GM23248 (cell line): Measurements from ENCODE around the gene SH2D1B. TPM values are rescaled to one million over a fixed set of nuclear protein-coding genes. Genes with fewer than 3 reads are reported as not detected.

Source experiments
- DNase-seq: peaks from one replicate; pipeline ENCODE4 v3.0.0-alpha.2; 2015
- H2AFZ ChIP-seq: fragments of 200-600 bp; sonication (generic); 2 replicates; pipeline ENCODE4 v1.6.1; 2016; ENCODE audit warnings: antibody characterized with exemption
- H3F3A ChIP-seq: fragments of 200-600 bp; sonication (generic); 2 replicates; pipeline ENCODE4 v1.6.1; 2016; ENCODE audit warnings: mild to moderate bottlenecking, antibody characterized with exemption, mixed run types; ENCODE audit not compliant: insufficient read depth
- H3K27ac ChIP-seq: fragments of 200-600 bp; sonication (generic); 2 replicates; pipeline ENCODE4 v1.5.1; 2016; ENCODE audit warnings: mild to moderate bottlenecking
- H3K27me3 ChIP-seq: fragments of 200-600 bp; sonication (generic); replicated peaks from 2 replicates; pipeline ENCODE4 v1.6.1; 2016; ENCODE audit warnings: mild to moderate bottlenecking; ENCODE audit not compliant: insufficient read depth
- H3K36me3 ChIP-seq: fragments of 200-600 bp; sonication (generic); 2 replicates; pipeline ENCODE4 v1.6.1; 2016; ENCODE audit warnings: low read depth, mild to moderate bottlenecking
- H3K4me1 ChIP-seq: fragments of 200-600 bp; sonication (generic); 2 replicates; pipeline ENCODE4 v1.6.1; 2016; ENCODE audit warnings: mild to moderate bottlenecking; ENCODE audit not compliant: insufficient read depth
- H3K4me2 ChIP-seq: fragments of 200-600 bp; sonication (generic); one replicate; pipeline ENCODE4 v1.6.1; 2016; ENCODE audit warnings: mild to moderate bottlenecking; ENCODE audit not compliant: unreplicated experiment
- H3K4me3 ChIP-seq: fragments of 200-600 bp; sonication (generic); 2 replicates; pipeline ENCODE4 v1.5.1; 2016; ENCODE audit warnings: mild to moderate bottlenecking
- H3K79me2 ChIP-seq: fragments of 200-600 bp; sonication (generic); 2 replicates; pipeline ENCODE4 v1.6.1; 2016; ENCODE audit warnings: mild to moderate bottlenecking; ENCODE audit not compliant: insufficient read depth
- H3K9ac ChIP-seq: fragments of 200-600 bp; sonication (generic); 2 replicates; pipeline ENCODE4 v1.6.1; 2016; ENCODE audit warnings: mild to moderate bottlenecking
- H3K9me2 ChIP-seq: fragments of 200-600 bp; sonication (generic); 2 replicates; pipeline ENCODE4 v1.6.1; 2016; ENCODE audit warnings: mixed run types, mild to moderate bottlenecking, moderate library complexity; ENCODE audit not compliant: insufficient read depth
- H3K9me3 ChIP-seq: fragments of 200-600 bp; sonication (generic); one replicate; pipeline ENCODE4 v1.6.1; 2017; ENCODE audit warnings: low read depth
- H4K20me1 ChIP-seq: fragments of 200-600 bp; sonication (generic); 2 replicates; pipeline ENCODE4 v1.6.0; 2016; ENCODE audit not compliant: insufficient read depth
- EZH2 ChIP-seq: fragments of 200-600 bp; sonication (generic); IDR thresholded peaks from 2 replicates; pipeline ENCODE4 v1.6.1; 2018; ENCODE audit warnings: antibody characterized with exemption, mild to moderate bottlenecking; ENCODE audit not compliant: insufficient read depth, poor library complexity, severe bottlenecking
- EZH2phosphoT487 ChIP-seq: fragments of 200-600 bp; sonication (generic); IDR thresholded peaks from 2 replicates; pipeline ENCODE4 v1.6.1; 2018; ENCODE audit warnings: antibody characterized with exemption, moderate library complexity, mild to moderate bottlenecking, low read depth; ENCODE audit not compliant: insufficient read depth
- WGBS, 2 experiments: methylation state at CpG; one replicate each; pipeline ENCODE4 v1.1.6; 2015 to 2017; ENCODE audit warnings: low lambda C conversion rate in 2 of 2, low coverage in 1 of 2; ENCODE audit errors: missing lambda C conversion rate in 2 of 2; 5-methylcytosine and 5-hydroxymethylcytosine counted together
- in situ Hi-C: fragments of 300-500 bp; cut with MboI; formaldehyde crosslinking; loops from 2 replicates; pipeline ENCODE4 v1.15.0; 2020
- polyA plus RNA-seq: library from polyadenylated mRNA; unstranded; fragments of >200 nt; fragmentation: Nextera tagmentation; extraction: Ambion mirVana; gene quantifications from 2 replicates; pipeline ENCODE4 v1.2.1, GENCODE V29; 2016
- total RNA-seq: library from RNA; depleted of rRNA; stranded (reverse); fragments of >200 nt; shearing (Covaris generic); gene quantifications from 2 replicates; pipeline ENCODE4 v1.2.3, GENCODE V29; 2014

The SH2D1B gene
- total and polyA plus RNA-seq, 2 experiments from 2014 or later: not detected

DNA sequence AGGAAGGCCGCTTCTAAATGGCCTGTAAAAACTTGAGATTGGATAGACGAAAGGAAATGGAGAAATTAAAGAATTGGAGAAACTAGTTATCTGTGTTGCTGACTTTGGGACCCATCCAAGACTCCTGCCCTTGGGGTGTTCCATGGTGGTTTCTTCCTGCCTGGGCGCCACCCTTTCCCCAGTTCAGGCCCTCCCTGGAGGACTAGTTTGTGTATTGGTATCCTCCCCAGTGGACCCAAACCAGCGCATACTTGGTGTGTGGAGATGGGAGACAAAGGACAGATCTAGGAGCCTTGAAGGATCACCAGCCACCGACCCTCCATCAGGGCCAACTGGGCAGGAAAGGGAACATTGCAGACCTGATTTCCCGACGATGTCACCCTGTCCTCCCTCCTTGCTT lies 42.4 kb downstream of the SH2D1B start:
- in situ Hi-C loops: loop anchor here (25.0 kb wide), 1 partner anchor 443 kb away; no protein-coding TSS in a partner anchor
- no peaks in the 10 kb centered on the region for H3K36me3 ChIP-seq
- H3K79me2 ChIP-seq: no peaks in the 10 kb centered on the region
- H3K9me3 ChIP-seq: no peaks in the 10 kb centered on the region
- WGBS, 2 experiments: 80 to 83% methylated on average over 7 of the region's 7 CpGs
- DNase-seq: no peak
- no peak overlapping the region for H3K27ac ChIP-seq
- no peak overlapping the region for H3K4me3 ChIP-seq
- H4K20me1 ChIP-seq: no peaks in the 10 kb centered on the region
- no peak overlapping the region for H3K9ac ChIP-seq
- no peak overlapping the region for H2AFZ ChIP-seq
- H3K4me1 ChIP-seq: no peaks in the 10 kb centered on the region
- H3K4me2 ChIP-seq: no peak overlapping the region
- no peaks in the 10 kb centered on the region for H3K27me3 ChIP-seq
- TF ChIP-seq EZH2 (no peak), EZH2phosphoT487 (no peak)
- no peaks in the 10 kb centered on the region for H3K9me2 ChIP-seq
- H3F3A ChIP-seq: no peaks in the 10 kb centered on the region

DNA sequence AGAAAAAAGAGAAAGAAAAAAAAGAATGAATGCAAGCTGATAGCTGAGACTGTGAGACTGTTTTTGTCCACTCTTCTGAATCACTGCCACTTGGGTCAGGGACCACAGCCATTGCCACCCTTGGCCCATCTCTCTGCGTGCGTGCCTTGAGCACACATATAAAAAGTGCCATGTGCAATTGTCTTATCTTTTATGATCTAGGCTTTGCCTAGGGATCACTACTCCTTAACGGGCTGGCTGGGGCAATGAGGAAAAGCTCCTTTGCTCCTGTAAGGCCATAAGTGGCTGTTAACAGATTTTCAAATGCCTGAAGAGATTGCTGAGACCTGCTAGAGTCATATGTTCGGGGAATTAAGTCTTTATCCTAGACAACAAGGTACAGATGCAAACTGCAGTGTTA lies 43.5 kb downstream of the SH2D1B start:
- H3K27ac ChIP-seq: no peak overlapping the region
- no peak overlapping the region for H3K9ac ChIP-seq
- no peaks in the 10 kb centered on the region for H3K9me2 ChIP-seq
- 58% methylated on average over 4 of the region's 4 CpGs for WGBS, 2 experiments
- no peaks in the 10 kb centered on the region for H3K27me3 ChIP-seq
- H4K20me1 ChIP-seq: no peaks in the 10 kb centered on the region
- no peak overlapping the region for H2AFZ ChIP-seq
- no peaks in the 10 kb centered on the region for H3F3A ChIP-seq
- in situ Hi-C loops: loop anchor here (25.0 kb wide), 1 partner anchor 444 kb away; no protein-coding TSS in a partner anchor
- no peaks in the 10 kb centered on the region for H3K9me3 ChIP-seq
- H3K79me2 ChIP-seq: no peaks in the 10 kb centered on the region
- no peak for TF ChIP-seq EZH2phosphoT487
- no peak for TF ChIP-seq EZH2
- H3K4me2 ChIP-seq: no peak overlapping the region
- no peak for DNase-seq
- no peak overlapping the region for H3K4me3 ChIP-seq
- no peaks in the 10 kb centered on the region for H3K36me3 ChIP-seq
- H3K4me1 ChIP-seq: no peaks in the 10 kb centered on the region

- Histone ChIP-seq H3K4me2 (no peak overlapping the region), H3K79me2 (no peaks in the 10 kb centered on the region), H4K20me1 (no peaks in the 10 kb centered on the region), H3K36me3 (no peaks in the 10 kb centered on the region), H3K9ac (no peak overlapping the region), H2AFZ (no peak overlapping the region), H3K9me3 (no peaks in the 10 kb centered on the region), H3K27me3 (no peaks in the 10 kb centered on the region), H3K9me2 (no peaks in the 10 kb centered on the region), H3K27ac (no peak overlapping the region), H3K4me3 (no peak overlapping the region), H3F3A (no peaks in the 10 kb centered on the region), H3K4me1 (no peaks in the 10 kb centered on the region)
- WGBS, 2 experiments: 86 to 90% methylated on average over 9 to 10 of the region's 10 CpGs
- no peak for TF ChIP-seq EZH2
- no peak for TF ChIP-seq EZH2phosphoT487
- in situ Hi-C loops: loop anchor here (25.0 kb wide), 1 partner anchor 445 kb away; no protein-coding TSS in a partner anchor
- DNase-seq: no peak
Measured at GRCh38 chr1:162367772-162368171, 44.2 kb downstream of the SH2D1B start.

- Histone ChIP-seq H3K9me3 (no peaks in the 10 kb centered on the region), H3K27ac (no peak overlapping the region), H3K79me2 (no peaks in the 10 kb centered on the region), H3K36me3 (no peaks in the 10 kb centered on the region), H3K4me1 (no peaks in the 10 kb centered on the region), H3K9me2 (no peaks in the 10 kb centered on the region), H3K9ac (no peak overlapping the region), H3K4me2 (no peak overlapping the region), H3K27me3 (no peaks in the 10 kb centered on the region), H3F3A (no peaks in the 10 kb centered on the region), H3K4me3 (no peak overlapping the region), H4K20me1 (no peaks in the 10 kb centered on the region), H2AFZ (no peak overlapping the region)
- WGBS, 2 experiments: 87 to 93% methylated on average over 35 to 36 of the region's 36 CpGs
- in situ Hi-C loops: loop anchor here (25.0 kb wide), 1 partner anchor 445 kb away; no protein-coding TSS in a partner anchor
- TF ChIP-seq EZH2 (no peak), EZH2phosphoT487 (no peak)
- DNase-seq: no peak
Measured at GRCh38 chr1:162367073-162367472, 44.9 kb downstream of the SH2D1B start.

- 75 to 84% methylated on average over 9 of the region's 9 CpGs for WGBS, 2 experiments
- Histone ChIP-seq H2AFZ (no peak overlapping the region), H3K4me3 (no peak overlapping the region)
Measured at GRCh38 chr1:162366671-162367070, 45.3 kb downstream of the SH2D1B start.

More at GRCh38 chr1:162366671-162367070, 45.3 kb downstream of the SH2D1B start:
- no peaks in the 10 kb centered on the region for H3K79me2 ChIP-seq
- no peak overlapping the region for H3K4me2 ChIP-seq
- no peak for DNase-seq
- no peaks in the 10 kb centered on the region for H4K20me1 ChIP-seq
- no peaks in the 10 kb centered on the region for H3K36me3 ChIP-seq
- TF ChIP-seq EZH2phosphoT487 (no peak), EZH2 (no peak)
- no peaks in the 10 kb centered on the region for H3K9me3 ChIP-seq
- no peak overlapping the region for H3K27ac ChIP-seq
- H3K27me3 ChIP-seq: no peaks in the 10 kb centered on the region
- no peaks in the 10 kb centered on the region for H3F3A ChIP-seq
- H3K9me2 ChIP-seq: no peaks in the 10 kb centered on the region
- H3K9ac ChIP-seq: no peak overlapping the region
- in situ Hi-C loops: loop anchor here (25.0 kb wide), 1 partner anchor 446 kb away; no protein-coding TSS in a partner anchor
- H3K4me1 ChIP-seq: no peaks in the 10 kb centered on the region
